H1 (cell line): ENCODE measurements around the gene PDE1C.

Experiments
- CHD2 ChIP-seq: IDR thresholded peaks from 2 replicates; pipeline ENCODE4 v1.6.1; 2012; ENCODE audit warnings: low read length, improper control_type of control experiment
- EZH2 ChIP-seq: fragments of 200-600 bp; sonication (generic); IDR thresholded peaks from 2 replicates; pipeline ENCODE4 v1.7.1; 2012; ENCODE audit warnings: low read depth, mild to moderate bottlenecking, moderate library complexity, low read length, inconsistent platforms; ENCODE audit not compliant: severe bottlenecking
- MAFK ChIP-seq: IDR thresholded peaks from 2 replicates; pipeline ENCODE4 v1.6.1; 2012; ENCODE audit warnings: low read depth, mild to moderate bottlenecking, improper control_type of control experiment, low read length
- POLR2A ChIP-seq, 2 experiments: IDR thresholded peaks; 1 replicate in 1 of 2; 2 replicates in 1 of 2; pipeline ENCODE4 v1.6.1; 2011; ENCODE audit warnings: low read depth in 2 of 2, low read length in 2 of 2, mild to moderate bottlenecking in 2 of 2; ENCODE audit errors: control extremely low read depth in 1 of 2
- POLR2AphosphoS5 ChIP-seq: IDR thresholded peaks from 2 replicates; pipeline ENCODE4 v1.6.1; 2011; ENCODE audit warnings: low read depth, low read length
- RFX5 ChIP-seq: IDR thresholded peaks from 2 replicates; pipeline ENCODE4 v1.6.1; 2011; ENCODE audit warnings: low read depth, low read length, improper control_type of control experiment, borderline replicate concordance
- RNF2 ChIP-seq: fragments of 200-900, 300-1000 bp; sonication (generic); IDR thresholded peaks from 2 replicates; pipeline ENCODE4 v1.7.1; 2016; ENCODE audit warnings: borderline replicate concordance, low read depth, mild to moderate bottlenecking, antibody characterized with exemption, low read length; ENCODE audit not compliant: poor library complexity, severe bottlenecking; ENCODE audit errors: missing control alignments
- SIX5 ChIP-seq: IDR thresholded peaks from 2 replicates; pipeline ENCODE4 v1.6.1; 2011; ENCODE audit warnings: mild to moderate bottlenecking, low read depth, low read length
- SP1 ChIP-seq: IDR thresholded peaks from 2 replicates; pipeline ENCODE4 v1.6.1; 2011; ENCODE audit warnings: low read depth, low read length
- TF ChIP-seq, protein P1 (sequence below), 3 experiments: IDR thresholded peaks; 1 replicate in 2 of 3; 2 replicates in 1 of 3; pipeline versions ENCODE4 v1.5.1 to v1.6.1; 2011; ENCODE audit warnings: low read length in 3 of 3, mild to moderate bottlenecking in 3 of 3, inconsistent platforms in 2 of 3, low read depth in 1 of 3, moderate library complexity in 1 of 3; ENCODE audit not compliant: insufficient read depth in 1 of 3; ENCODE audit errors: control extremely low read depth in 1 of 3
- TF ChIP-seq, protein P2 (sequence below): IDR thresholded peaks from 2 replicates; pipeline ENCODE4 v1.6.1; 2011; ENCODE audit warnings: low read depth, mild to moderate bottlenecking, low read length; ENCODE audit not compliant: insufficient read depth
- TF ChIP-seq, protein P3 (sequence below): IDR thresholded peaks from 2 replicates; pipeline ENCODE4 v1.6.1; 2012; ENCODE audit warnings: inconsistent platforms

GRCh38 chr7:32089678-32090077 lies 19.5 kb upstream of the PDE1C start:
- TF ChIP-seq, protein P1, sequence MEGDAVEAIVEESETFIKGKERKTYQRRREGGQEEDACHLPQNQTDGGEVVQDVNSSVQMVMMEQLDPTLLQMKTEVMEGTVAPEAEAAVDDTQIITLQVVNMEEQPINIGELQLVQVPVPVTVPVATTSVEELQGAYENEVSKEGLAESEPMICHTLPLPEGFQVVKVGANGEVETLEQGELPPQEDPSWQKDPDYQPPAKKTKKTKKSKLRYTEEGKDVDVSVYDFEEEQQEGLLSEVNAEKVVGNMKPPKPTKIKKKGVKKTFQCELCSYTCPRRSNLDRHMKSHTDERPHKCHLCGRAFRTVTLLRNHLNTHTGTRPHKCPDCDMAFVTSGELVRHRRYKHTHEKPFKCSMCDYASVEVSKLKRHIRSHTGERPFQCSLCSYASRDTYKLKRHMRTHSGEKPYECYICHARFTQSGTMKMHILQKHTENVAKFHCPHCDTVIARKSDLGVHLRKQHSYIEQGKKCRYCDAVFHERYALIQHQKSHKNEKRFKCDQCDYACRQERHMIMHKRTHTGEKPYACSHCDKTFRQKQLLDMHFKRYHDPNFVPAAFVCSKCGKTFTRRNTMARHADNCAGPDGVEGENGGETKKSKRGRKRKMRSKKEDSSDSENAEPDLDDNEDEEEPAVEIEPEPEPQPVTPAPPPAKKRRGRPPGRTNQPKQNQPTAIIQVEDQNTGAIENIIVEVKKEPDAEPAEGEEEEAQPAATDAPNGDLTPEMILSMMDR (IDR thresholded peaks at IDR 0.05; ENCODE audit: control extremely low read depth in 1 of 3, insufficient read depth in 1 of 3, low read depth in 1 of 3, low read length in 3 of 3), result no peak
- TF ChIP-seq SP1 (no peak), MAFK (no peak), POLR2AphosphoS5 (no peak), SIX5 (no peak), RFX5 (no peak), RNF2 (no peak), POLR2A (IDR thresholded peaks at IDR 0.05; ENCODE audit: control extremely low read depth in 1 of 2, low read depth in 2 of 2, low read length in 2 of 2) (no peak), CHD2 (no peak), EZH2 (no peak)
- TF ChIP-seq, protein P2, sequence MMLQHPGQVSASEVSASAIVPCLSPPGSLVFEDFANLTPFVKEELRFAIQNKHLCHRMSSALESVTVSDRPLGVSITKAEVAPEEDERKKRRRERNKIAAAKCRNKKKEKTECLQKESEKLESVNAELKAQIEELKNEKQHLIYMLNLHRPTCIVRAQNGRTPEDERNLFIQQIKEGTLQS, result no peak
- TF ChIP-seq, protein P3, sequence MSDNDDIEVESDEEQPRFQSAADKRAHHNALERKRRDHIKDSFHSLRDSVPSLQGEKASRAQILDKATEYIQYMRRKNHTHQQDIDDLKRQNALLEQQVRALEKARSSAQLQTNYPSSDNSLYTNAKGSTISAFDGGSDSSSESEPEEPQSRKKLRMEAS, result no peak
